H4 (cell line): ENCODE measurements around the gene DSE. TPM values are rescaled to one million over a fixed set of nuclear protein-coding genes. Genes with fewer than 3 reads are reported as not detected.

Experiments used
- DNase-seq: peaks from one replicate; pipeline ENCODE4 v3.0.0-alpha.2; 2015; ENCODE audit warnings: low spot score
- total RNA-seq: library from RNA; depleted of rRNA; stranded (reverse); fragments of >200 nt; shearing (Covaris generic); gene quantifications from 2 replicates; pipeline ENCODE4 v1.2.3, GENCODE V29; 2014; rRNA removed

Gene DSE
- total RNA-seq, 1 experiment from 2014 or later, result 67.1 TPM

DNA sequence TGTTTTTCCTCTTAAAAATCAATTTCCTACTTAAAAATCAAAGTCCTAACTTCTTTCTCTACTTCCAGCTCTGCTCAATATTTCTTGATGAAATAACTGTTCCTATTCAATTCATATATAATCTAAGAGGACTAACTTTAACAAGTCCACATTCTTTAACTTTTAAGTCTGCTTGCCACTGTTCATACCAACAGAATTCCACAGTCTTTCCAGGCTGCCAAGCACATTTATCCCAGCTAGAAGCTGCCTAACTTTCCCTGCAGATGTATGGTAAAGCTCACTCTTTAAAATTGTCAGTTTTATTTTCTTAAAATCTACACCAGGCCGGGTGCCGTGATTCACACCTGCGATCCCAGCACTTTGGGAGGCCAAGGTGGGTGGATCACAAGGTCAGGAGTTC is 102.0 kb downstream of the DSE start:
- DNase-seq, result no peak

DNA sequence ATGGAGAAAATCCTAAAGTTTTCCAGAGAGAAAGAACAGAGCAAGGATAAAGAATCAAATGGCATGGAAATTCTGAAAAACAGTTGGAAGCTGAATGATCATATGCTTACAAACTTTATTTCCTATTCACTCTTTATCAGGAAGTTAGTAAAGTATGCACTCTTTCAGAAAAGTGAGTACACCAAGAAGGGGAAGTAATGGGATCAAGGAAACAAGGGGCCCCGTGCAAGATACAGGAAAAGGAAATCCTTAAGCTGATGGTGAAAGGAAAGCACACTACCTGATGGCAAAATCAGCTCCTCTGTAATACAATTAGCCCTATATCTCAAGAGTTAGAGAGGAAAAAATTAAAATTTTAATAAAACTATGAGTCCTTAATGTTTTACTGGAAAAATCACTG is 104.4 kb downstream of the DSE start:
- DNase-seq, result no peak

DNA sequence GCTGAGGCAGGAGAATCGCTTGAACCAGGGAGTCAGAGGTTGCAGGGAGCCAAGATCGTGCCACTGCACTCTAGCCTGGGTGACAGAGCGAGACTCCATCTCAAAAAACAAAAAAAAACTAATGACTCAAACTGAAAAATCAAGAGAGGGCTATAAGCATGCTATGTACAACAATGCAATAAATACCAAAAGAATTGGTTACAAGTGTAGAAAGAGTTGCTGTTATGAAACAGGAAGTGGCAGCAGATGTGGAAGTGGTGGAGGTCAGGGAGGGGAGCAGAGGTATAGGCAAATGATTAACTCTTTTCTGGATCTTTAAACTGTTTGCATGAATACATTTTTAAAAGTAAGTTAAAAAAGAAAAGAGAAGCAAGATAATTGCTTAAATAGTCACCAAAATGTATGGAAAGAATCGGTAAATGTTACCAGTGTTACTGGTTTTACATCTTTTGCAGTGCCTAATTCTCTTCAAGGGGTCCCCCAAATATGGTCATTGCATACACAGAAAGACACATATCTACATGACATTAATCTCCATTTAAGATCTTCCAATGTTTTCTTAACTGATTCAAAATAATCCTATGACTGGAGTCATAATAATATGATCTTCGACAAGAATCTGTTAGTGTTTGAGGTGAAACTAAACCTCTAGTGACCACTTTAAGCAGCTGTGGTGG is 105.4 kb downstream of the DSE start:
- DNase-seq, result no peak

DNA sequence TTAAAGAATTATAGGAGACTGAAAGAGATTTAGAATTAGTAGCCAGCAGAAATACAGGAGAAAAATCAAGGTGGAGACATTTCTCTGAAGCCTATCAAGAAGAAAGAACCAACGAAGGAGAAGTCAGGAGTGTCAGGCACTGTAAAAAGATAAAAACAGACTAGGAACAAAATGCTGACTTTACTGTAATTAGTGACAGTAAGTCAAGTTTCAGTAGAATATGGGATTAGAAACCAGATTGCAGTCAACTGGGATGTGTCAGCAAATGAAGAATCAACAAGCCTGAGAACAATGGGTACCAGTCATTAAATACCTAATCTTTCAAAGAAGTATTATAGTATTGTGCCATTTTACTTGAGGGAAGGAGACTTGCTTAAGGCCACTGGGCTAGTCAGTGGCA is 112.0 kb downstream of the DSE start:
- no peak for DNase-seq

DNA sequence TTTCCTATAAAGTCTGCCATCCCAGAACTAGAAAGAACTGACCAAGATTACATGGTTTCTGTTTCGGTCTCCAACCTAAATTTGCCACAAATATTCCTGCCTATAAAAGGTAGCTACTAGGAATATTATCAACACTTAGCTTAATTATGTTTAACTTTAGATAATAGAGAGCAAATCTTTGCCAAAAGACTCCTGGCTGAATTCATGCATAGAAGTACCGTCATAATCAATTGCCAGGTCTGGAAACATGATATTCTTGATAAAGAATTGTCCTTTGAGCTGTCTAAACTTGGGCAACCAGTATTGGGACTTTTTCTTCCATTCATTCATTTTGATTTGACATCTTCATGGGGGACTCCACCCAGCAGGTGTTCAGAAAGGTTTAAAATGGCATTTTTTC is 112.9 kb downstream of the DSE start:
- DNase-seq, result no peak

DNA sequence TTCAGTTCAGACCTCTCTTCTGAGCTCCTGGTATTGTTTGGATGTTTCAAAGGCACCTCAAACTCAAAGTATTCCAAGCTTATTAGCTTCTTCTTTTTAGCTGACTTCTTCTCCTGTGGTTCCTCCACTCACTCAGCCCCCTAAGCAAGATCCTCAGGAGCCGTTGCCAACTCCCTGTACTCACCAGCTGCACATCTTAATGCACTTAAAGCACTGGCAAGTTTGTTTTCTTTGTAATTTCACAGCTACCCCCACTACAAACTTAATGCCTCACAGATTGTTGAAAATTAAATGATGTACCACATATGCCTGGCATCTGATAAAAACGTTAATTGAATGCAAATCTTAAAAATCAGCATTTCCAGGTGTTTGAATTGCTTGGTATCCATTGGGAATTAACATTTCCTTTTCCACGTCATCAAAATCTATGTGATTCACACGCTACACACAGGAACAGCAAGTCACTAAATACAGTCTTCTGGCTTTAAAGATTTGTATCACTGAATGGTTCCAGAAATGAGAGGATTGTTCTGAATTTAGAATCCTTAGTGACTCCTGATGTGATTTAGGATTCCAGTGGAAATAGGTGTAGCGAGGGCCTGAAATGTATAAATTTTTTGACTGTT is 114.9 kb downstream of the DSE start:
- DNase-seq, result no peak

DNA sequence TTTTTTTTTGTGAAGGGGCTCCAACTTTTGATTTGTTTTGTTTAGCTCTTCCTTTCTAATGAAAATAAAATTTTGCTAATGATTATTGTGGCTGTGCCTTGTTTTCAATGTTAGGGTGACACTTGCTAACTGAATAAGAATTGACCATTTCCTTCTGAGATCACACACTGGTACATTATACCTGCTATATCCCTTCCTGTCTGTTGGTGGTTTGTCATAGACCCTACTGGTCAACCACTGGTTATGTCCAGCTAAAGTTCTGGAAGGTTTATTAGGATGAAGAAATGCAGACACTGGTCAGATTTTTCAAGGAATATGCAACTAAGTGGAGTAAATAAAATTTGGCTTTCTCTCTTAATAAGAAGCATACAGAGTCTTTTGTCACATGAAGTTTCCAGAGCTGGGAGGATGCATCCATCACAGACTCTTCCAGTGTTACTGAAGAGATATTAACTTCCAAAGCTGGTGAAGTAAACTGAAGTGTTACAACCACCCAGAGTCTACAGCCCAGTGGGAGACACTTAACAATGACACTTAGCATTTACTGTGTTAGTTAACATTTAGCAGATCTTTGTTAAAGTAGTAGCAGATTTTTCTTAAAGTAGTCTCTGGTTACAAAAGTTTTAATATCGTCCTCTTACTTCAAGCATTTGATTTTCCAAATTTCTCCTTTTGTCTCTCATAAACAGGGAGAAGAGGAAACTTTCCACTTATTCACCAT is 121.0 kb downstream of the DSE start:
- DNase-seq, result no peak

DNA sequence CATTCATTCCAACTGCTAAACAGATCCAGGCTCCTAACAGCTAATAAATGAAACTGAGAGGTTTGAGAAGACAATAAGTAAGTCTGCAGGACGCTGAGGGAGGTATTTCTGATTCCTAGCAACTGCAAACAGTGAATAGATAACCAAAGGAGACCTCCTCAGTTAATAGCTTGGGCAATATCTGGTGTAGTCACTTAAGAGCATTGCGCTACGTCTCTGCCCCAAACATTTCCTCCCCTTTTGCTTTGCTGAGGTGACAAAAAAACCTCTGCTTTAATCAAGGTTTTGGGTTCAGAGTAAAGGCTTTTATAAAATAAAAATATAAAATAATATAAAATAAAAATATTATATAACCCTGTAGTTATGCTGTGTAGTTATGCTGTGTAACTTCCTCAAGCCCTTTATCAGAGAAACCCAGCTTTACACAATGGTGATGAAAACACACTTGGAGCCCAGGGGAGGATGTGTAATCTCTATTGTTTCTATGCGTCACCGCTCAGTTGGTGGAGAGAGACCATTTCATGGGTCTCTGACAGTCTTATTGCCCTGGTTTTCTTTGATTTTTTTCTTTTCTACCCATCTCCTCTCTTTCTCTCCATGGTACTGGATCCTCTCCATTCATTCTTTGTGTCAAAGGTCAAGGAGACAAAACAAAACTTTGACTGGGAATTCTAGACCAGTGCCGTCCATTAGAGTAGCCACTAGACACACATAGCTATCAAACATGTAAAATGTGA is 121.8 kb downstream of the DSE start:
- DNase-seq, result no peak

Other genes with a start within 250 kb of the DSE start
- not detected in 2 replicates for gene COL10A1, start 244.8 kb upstream of the DSE start, total RNA-seq
- 5.8 and 6.3 TPM in 2 replicates for gene TSPYL4, start 116.9 kb upstream of the DSE start, total RNA-seq
- gene TSPYL1, start 91.0 kb upstream of the DSE start, total RNA-seq, result 38.4 and 39.9 TPM in 2 replicates
- 0.91 TPM in 1 of 2 replicates, not detected in the other for gene CALHM6, start 90.4 kb downstream of the DSE start, total RNA-seq
- 7.1 and 8.7 TPM in 2 replicates for gene CALHM5, start 140.7 kb downstream of the DSE start, total RNA-seq
- gene TRAPPC3L, start 174.7 kb downstream of the DSE start, total RNA-seq, result 0.17 TPM in 1 of 2 replicates, not detected in the other
- 0.39 TPM in 1 of 2 replicates, not detected in the other for gene CALHM4, start 182.8 kb downstream of the DSE start, total RNA-seq
- gene RWDD1, start 200.6 kb downstream of the DSE start, total RNA-seq, result 31.0 and 32.5 TPM in 2 replicates
- 0.06 and 0.27 TPM in 2 replicates for gene RSPH4A, start 245.5 kb downstream of the DSE start, total RNA-seq